Mesothelial cell of epicardium (in vitro differentiated cells): ENCODE results near the gene CRYBG1. TPM values are rescaled to one million over a fixed set of nuclear protein-coding genes. Genes with fewer than 3 reads are reported as not detected.

Experiments used
- DNase-seq, 2 experiments: peaks; one replicate each; pipeline ENCODE4 v3.0.0; 2021; ENCODE audit warnings: low spot score in 2 of 2; ENCODE audit not compliant: unreplicated experiment in 2 of 2
- H3K27ac Mint-ChIP-seq: 2 replicates; pipeline ENCODE4 v1.8.0; 2021; ENCODE audit warnings: mixed read lengths
- H3K27me3 Mint-ChIP-seq: 2 replicates; pipeline ENCODE4 v1.8.0; 2021; ENCODE audit warnings: low read depth, mixed read lengths
- H3K36me3 Mint-ChIP-seq: 2 replicates; pipeline ENCODE4 v1.8.0; 2021; ENCODE audit warnings: mixed read lengths
- H3K4me1 Mint-ChIP-seq: 2 replicates; pipeline ENCODE4 v1.8.0; 2021; ENCODE audit warnings: mixed read lengths
- H3K4me3 Mint-ChIP-seq: 2 replicates; pipeline ENCODE4 v1.8.0; 2021; ENCODE audit warnings: mild to moderate bottlenecking, moderate library complexity, mixed read lengths
- H3K9me3 Mint-ChIP-seq: 2 replicates; pipeline ENCODE4 v1.8.0; 2021; ENCODE audit warnings: mixed read lengths
- total RNA-seq: library from RNA; stranded (reverse); gene quantifications from 3 replicates; pipeline ENCODE4 v1.2.1, GENCODE V29; 2021
- TF ChIP-seq, protein P1 (sequence below): fragments of 200-600 bp; sonication (generic); IDR thresholded peaks from one replicate; pipeline ENCODE4 v1.5.0; 2021; ENCODE audit warnings: antibody characterized with exemption; ENCODE audit not compliant: unreplicated experiment

The CRYBG1 gene
- total RNA-seq, 1 donor from 2014 or later = 0.74 TPM

DNA sequence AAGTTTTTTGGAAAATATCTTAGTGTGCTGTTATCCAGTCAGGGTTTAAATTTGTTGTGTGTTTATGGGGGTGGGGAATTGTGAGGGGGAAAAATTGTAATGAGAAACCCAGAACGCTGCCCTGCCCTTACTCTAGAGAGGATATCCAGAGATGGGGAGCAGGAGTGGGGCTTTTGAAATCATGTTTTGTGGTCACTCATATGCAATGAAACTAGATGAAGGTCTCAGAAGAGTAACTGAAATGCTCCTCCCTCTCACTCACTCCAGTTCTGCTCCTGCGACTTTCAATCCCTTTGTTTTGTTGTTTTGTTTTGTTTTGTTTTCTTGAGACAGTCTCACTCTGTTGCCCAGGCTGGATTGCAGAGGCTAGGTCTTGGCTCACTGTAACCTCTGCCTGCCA lies 100.0 kb downstream of the CRYBG1 start:
- H3K27me3 Mint-ChIP-seq = peaks cover 3% of the 10 kb centered on the region
- no peak overlapping the region for H3K27ac Mint-ChIP-seq
- no peaks in the 10 kb centered on the region for H3K4me1 Mint-ChIP-seq
- no peak for DNase-seq
- no peaks in the 10 kb centered on the region for H3K36me3 Mint-ChIP-seq
- H3K9me3 Mint-ChIP-seq = no peaks in the 10 kb centered on the region
- H3K4me3 Mint-ChIP-seq = no peak overlapping the region
- TF ChIP-seq, protein P1, sequence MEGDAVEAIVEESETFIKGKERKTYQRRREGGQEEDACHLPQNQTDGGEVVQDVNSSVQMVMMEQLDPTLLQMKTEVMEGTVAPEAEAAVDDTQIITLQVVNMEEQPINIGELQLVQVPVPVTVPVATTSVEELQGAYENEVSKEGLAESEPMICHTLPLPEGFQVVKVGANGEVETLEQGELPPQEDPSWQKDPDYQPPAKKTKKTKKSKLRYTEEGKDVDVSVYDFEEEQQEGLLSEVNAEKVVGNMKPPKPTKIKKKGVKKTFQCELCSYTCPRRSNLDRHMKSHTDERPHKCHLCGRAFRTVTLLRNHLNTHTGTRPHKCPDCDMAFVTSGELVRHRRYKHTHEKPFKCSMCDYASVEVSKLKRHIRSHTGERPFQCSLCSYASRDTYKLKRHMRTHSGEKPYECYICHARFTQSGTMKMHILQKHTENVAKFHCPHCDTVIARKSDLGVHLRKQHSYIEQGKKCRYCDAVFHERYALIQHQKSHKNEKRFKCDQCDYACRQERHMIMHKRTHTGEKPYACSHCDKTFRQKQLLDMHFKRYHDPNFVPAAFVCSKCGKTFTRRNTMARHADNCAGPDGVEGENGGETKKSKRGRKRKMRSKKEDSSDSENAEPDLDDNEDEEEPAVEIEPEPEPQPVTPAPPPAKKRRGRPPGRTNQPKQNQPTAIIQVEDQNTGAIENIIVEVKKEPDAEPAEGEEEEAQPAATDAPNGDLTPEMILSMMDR = no peak

DNA sequence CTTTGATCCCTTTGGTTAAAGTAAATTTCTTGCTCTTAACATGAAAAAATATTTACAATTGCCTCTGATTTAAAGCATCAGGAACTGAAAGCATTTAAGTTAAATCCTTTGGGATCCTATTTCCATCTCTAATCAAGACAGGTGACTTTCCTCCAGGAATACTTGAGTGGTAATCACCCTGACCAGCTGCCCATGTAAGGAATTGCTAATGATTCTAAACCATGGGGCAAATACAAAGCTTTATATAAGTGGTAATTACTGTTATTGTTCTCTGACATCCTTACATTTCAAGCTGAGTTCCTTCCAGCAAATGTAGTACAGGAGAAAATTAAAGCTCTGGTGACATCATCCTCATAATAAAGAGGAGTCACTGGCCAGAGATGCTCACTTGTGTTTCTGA lies 100.6 kb downstream of the CRYBG1 start:
- no peaks in the 10 kb centered on the region for H3K4me1 Mint-ChIP-seq
- TF ChIP-seq, protein P1 = no peak

DNA sequence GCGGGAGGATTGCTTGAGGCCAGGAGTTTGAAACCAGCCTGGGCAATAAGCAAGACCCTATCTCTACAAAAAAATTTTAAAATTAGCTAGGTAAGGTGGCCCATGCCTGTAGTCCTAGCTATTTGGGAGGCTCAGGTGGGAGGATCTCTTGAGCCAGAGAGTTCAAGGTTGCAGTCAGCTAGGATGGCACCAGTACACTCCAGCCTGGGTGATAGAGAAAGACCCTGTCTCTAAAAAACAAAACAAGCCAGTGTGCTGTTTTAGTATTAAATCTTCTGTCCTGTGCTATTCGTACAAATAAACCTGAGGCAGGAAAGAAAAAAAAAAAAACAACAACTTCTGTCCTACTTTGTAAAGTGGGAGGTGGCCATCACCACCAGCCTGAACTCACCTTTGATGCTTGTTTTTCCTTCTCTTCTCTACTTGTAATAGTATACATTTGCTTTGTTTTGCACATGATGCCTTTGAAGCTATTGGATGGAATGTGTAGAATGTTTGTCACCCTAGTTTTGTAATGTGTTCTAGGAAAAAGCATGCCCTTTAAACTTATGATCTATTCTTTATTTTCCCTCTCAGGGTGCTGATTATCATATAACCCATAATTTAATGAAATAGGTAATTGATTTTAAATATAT lies 102.5 kb downstream of the CRYBG1 start:
- TF ChIP-seq, protein P1 = no peak
- Mint-ChIP-seq H3K9me3 (no peaks in the 10 kb centered on the region), H3K27me3 (peaks cover 9% of the 10 kb centered on the region), H3K4me1 (no peaks in the 10 kb centered on the region), H3K4me3 (no peak overlapping the region), H3K27ac (no peak overlapping the region), H3K36me3 (no peaks in the 10 kb centered on the region)
- no peak for DNase-seq

More for the DNA sequence above, 100.6 kb downstream of the CRYBG1 start:
- Mint-ChIP-seq H3K36me3 (no peaks in the 10 kb centered on the region), H3K9me3 (no peaks in the 10 kb centered on the region), H3K27ac (no peak overlapping the region), H3K27me3 (peaks cover 4% of the 10 kb centered on the region), H3K4me3 (no peak overlapping the region)
- no peak for DNase-seq

DNA sequence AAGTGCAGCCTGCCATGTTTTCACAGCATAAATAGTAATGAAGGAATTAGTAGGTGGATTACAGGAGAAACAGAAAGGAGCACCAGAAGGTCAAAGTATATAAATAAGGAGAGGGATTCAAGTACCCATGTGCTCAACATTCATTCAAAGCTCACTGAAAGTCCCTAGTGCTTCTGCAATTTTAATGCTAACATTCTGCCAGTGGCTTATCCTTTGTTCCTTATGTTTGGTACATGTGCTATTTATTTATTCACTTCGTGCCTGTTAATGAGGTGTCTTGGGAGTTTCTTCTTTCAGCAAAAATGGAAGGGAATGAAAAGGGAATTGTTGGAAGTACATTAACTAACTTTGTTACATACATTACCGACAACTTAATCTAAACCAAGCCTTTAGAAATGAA lies 105.7 kb downstream of the CRYBG1 start:
- Mint-ChIP-seq H3K36me3 (no peaks in the 10 kb centered on the region), H3K27me3 (peaks cover 6% of the 10 kb centered on the region), H3K27ac (no peak overlapping the region), H3K9me3 (no peaks in the 10 kb centered on the region), H3K4me3 (no peak overlapping the region), H3K4me1 (peaks cover 2% of the 10 kb centered on the region)
- DNase-seq = no peak
- TF ChIP-seq, protein P1 = no peak

DNA sequence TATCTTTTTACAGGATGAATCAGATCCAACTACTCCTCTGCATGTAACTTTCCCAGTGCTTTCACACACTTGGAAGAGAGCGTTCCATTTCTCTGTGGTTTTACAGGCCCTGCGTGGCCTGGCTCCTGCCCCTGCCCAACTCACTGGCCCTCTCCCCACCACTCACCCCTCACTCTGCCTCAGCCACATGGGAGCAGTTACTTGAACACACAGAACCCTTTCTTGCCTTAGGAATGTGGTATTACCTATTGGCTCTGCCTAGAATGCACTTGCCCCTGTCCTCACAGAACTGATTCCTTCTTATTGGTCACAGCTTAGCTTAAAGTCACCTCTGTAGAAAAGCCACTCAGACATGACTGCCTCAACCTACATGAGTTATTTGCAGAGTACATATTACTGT lies 108.4 kb downstream of the CRYBG1 start:
- H3K27ac Mint-ChIP-seq = no peak overlapping the region

More for the DNA sequence above, 108.4 kb downstream of the CRYBG1 start:
- no peak for DNase-seq
- H3K9me3 Mint-ChIP-seq = no peaks in the 10 kb centered on the region
- H3K36me3 Mint-ChIP-seq = no peaks in the 10 kb centered on the region
- no peak overlapping the region for H3K4me3 Mint-ChIP-seq
- peaks cover 2% of the 10 kb centered on the region for H3K4me1 Mint-ChIP-seq
- TF ChIP-seq, protein P1 = no peak
- H3K27me3 Mint-ChIP-seq = peaks cover 6% of the 10 kb centered on the region
